HepG2 (cell line): ENCODE results near the gene HOXA9. TPM values are rescaled to one million over a fixed set of nuclear protein-coding genes. Genes with fewer than 3 reads are reported as not detected.

Source experiments
- ARID3A ChIP-seq: IDR thresholded peaks from 2 replicates; pipeline ENCODE4 v1.6.1; 2012; ENCODE audit warnings: low read depth, low read length, improper control_type of control experiment
- CREM ChIP-seq, 2 experiments: sonication (generic) in 1 of 2; formaldehyde crosslinking in 1 of 2; IDR thresholded peaks; 2 replicates each; pipeline versions ENCODE4 v1.4.0 to v1.6.1; 2016 to 2020; ENCODE audit warnings: antibody characterized with exemption in 1 of 2, mild to moderate bottlenecking in 1 of 2, missing genetic modification reagents in 1 of 2
- FOSL2 ChIP-seq: sonication (generic); formaldehyde crosslinking; IDR thresholded peaks from 2 replicates; pipeline ENCODE4 v1.4.0; 2020; ENCODE audit warnings: missing genetic modification reagents
- KAT8 ChIP-seq: IDR thresholded peaks from 2 replicates; pipeline ENCODE4 v1.6.1; 2016; ENCODE audit warnings: missing genetic modification reagents, missing compliant biosample characterization
- MATR3 ChIP-seq: sonication (generic); formaldehyde crosslinking; IDR thresholded peaks from 2 replicates; pipeline ENCODE4 v1.4.0; 2020; ENCODE audit warnings: missing genetic modification reagents
- PCBP1 ChIP-seq: fragments of 200-400 bp; formaldehyde crosslinking; IDR thresholded peaks from 2 replicates; pipeline ENCODE4 v1.6.1; 2017; ENCODE audit warnings: mild to moderate bottlenecking, low read depth, low read length, borderline replicate concordance
- STAT6 ChIP-seq: sonication (generic); formaldehyde crosslinking; IDR thresholded peaks from 2 replicates; pipeline ENCODE4 v1.4.0; 2020; ENCODE audit warnings: missing genetic modification reagents, mild to moderate bottlenecking, borderline replicate concordance
- TEAD2 ChIP-seq: sonication (generic); formaldehyde crosslinking; IDR thresholded peaks from 2 replicates; pipeline ENCODE4 v1.9.0; 2021; ENCODE audit warnings: missing genetic modification reagents
- ZBTB49 ChIP-seq: sonication (generic); formaldehyde crosslinking; IDR thresholded peaks from 2 replicates; pipeline ENCODE4 v1.4.0; 2020; ENCODE audit warnings: missing genetic modification reagents, borderline replicate concordance
- ZNF256 ChIP-seq: sonication (generic); formaldehyde crosslinking; conservative IDR thresholded peaks from 2 replicates; pipeline ENCODE4 v1.4.0; 2020; ENCODE audit warnings: missing genetic modification reagents
- ZNF446 ChIP-seq: sonication (generic); formaldehyde crosslinking; IDR thresholded peaks from 2 replicates; pipeline ENCODE4 v1.5.0; 2020; ENCODE audit warnings: mild to moderate bottlenecking, missing genetic modification reagents
- polyA plus RNA-seq, 8 experiments: library from polyadenylated mRNA; depleted of rRNA in 3 of 8; stranded (reverse) in 7 of 8; unstranded in 1 of 8; fragments of >200 nt; fragmentation: Illumina TruSeq in 4 of 8; extraction: Trizol in 4 of 8; gene quantifications; 2 replicates each; pipeline versions ENCODE4 v1.2.1 to v1.2.3, GENCODE V29; 2011 to 2016; ENCODE audit warnings: low read depth in 4 of 8, missing spikeins in 1 of 8, mixed read lengths in 1 of 8; ENCODE audit not compliant: insufficient read depth in 1 of 8
- total RNA-seq, 5 experiments: library from RNA; depleted of rRNA; stranded (reverse); fragments of >200 nt; fragmentation: Illumina TruSeq; extraction: Trizol; gene quantifications; 2 replicates each; pipeline ENCODE4 v1.2.3, GENCODE V29; 2016; ENCODE audit warnings: low read depth in 1 of 5
- TF ChIP-seq, protein P1 (sequence below): sonication (generic); formaldehyde crosslinking; IDR thresholded peaks from 2 replicates; pipeline ENCODE4 v1.4.0; 2020; ENCODE audit warnings: mild to moderate bottlenecking, missing genetic modification reagents
- TF ChIP-seq, protein P2 (sequence below): sonication (generic); formaldehyde crosslinking; IDR thresholded peaks from 2 replicates; pipeline ENCODE4 v1.4.0; 2020; ENCODE audit warnings: missing genetic modification reagents, low read depth, mild to moderate bottlenecking, borderline replicate concordance
- TF ChIP-seq, protein P3 (sequence below): sonication (generic); formaldehyde crosslinking; conservative IDR thresholded peaks from 2 replicates; pipeline ENCODE4 v1.4.0; 2020; ENCODE audit warnings: missing genetic modification reagents
- TF ChIP-seq, protein P4 (sequence below): sonication (generic); formaldehyde crosslinking; IDR thresholded peaks from 2 replicates; pipeline ENCODE4 v1.5.0; 2020; ENCODE audit warnings: missing genetic modification reagents

Gene HOXA9
- total and polyA plus RNA-seq, 2 of the 13 experiments (the other 11 are each of a cell fraction or from before 2014, with no cell fraction given) = not detected

DNA sequence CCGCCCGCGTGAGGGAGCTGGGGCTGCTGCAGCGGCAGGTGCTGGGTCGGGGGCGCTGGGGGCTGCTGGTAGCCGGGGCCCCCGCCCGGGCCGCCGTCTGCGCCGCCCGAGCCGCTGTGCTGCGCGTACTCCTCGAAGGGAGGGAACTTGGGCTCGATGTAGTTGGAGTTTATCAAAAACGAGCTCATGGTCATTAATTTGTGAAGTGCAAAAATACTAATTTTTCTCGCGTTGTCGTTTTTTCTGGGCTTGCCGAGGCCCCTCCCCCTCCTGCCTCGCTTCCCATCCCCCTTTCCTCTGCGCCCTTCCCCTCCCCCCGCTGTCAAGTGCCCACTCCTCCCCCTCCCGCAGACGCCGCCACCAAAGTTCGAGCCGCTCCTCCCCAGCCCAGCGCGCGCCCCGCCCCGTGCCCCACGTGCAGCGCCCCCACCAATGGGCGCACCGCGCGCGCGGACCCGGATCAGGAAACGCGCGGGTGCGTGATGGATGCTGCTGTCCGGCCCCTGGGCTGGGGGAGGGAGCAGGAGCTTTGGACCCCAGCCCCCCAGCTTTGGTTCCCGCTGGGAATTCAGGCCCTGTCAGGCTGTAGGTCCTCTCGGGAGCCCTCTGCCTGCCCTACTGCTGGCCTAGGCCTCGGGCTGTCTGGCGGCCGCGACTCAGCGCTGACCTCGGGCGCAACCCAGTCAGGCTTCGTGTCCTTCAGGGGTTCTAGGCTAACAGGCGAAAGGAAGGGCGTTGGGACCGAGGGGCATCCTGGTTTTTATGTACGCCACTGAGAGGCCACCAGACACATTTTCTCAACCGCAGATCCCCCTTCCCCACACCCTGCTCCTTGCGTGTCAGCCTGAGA, 34.6 kb downstream of the HOXA9 start, which contains the start of gene HOXA4 (continued):
- TF ChIP-seq FOSL2 (CRISPR knock-in tag) = no peak
- TF ChIP-seq CREM (IDR thresholded peaks at IDR 0.05) = no peak
- no peak for TF ChIP-seq CREM (CRISPR knock-in tag; IDR thresholded peaks at IDR 0.05)
- peak; percentile 35; the same call in 1 of the 2 replicates for TF ChIP-seq ZNF446 (CRISPR knock-in tag)
- TF ChIP-seq PCBP1 = no peak
- TF ChIP-seq ARID3A = no peak
- TF ChIP-seq KAT8 (CRISPR knock-in tag) = peak; percentile 86
- TF ChIP-seq, protein P1, sequence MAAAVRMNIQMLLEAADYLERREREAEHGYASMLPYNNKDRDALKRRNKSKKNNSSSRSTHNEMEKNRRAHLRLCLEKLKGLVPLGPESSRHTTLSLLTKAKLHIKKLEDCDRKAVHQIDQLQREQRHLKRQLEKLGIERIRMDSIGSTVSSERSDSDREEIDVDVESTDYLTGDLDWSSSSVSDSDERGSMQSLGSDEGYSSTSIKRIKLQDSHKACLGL (CRISPR knock-in tag) = peak; percentile 76; the same call in 1 of the 2 replicates
- 0 out of 2 replicates have a peak, but pooled peaks have one; percentile 33 for TF ChIP-seq TEAD2 (CRISPR knock-in tag)
- TF ChIP-seq, protein P2, sequence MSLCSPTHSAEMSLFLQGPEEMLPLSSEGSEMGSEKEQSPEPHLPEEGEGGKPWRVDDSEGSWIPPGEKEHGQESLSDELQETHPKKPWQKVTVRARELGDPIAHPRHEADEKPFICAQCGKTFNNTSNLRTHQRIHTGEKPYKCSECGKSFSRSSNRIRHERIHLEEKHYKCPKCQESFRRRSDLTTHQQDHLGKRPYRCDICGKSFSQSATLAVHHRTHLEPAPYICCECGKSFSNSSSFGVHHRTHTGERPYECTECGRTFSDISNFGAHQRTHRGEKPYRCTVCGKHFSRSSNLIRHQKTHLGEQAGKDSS (CRISPR knock-in tag) = no peak
- TF ChIP-seq, protein P3, sequence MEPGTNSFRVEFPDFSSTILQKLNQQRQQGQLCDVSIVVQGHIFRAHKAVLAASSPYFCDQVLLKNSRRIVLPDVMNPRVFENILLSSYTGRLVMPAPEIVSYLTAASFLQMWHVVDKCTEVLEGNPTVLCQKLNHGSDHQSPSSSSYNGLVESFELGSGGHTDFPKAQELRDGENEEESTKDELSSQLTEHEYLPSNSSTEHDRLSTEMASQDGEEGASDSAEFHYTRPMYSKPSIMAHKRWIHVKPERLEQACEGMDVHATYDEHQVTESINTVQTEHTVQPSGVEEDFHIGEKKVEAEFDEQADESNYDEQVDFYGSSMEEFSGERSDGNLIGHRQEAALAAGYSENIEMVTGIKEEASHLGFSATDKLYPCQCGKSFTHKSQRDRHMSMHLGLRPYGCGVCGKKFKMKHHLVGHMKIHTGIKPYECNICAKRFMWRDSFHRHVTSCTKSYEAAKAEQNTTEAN (CRISPR knock-in tag) = no peak
- no peak for TF ChIP-seq ZBTB49 (CRISPR knock-in tag)
- no peak for TF ChIP-seq MATR3 (CRISPR knock-in tag)
- TF ChIP-seq STAT6 = no peak
- no peak for TF ChIP-seq ZNF256 (CRISPR knock-in tag)
- TF ChIP-seq, protein P4, sequence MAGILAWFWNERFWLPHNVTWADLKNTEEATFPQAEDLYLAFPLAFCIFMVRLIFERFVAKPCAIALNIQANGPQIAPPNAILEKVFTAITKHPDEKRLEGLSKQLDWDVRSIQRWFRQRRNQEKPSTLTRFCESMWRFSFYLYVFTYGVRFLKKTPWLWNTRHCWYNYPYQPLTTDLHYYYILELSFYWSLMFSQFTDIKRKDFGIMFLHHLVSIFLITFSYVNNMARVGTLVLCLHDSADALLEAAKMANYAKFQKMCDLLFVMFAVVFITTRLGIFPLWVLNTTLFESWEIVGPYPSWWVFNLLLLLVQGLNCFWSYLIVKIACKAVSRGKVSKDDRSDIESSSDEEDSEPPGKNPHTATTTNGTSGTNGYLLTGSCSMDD (CRISPR knock-in tag) = no peak
